Activated naive CD4-positive, alpha-beta T cell treated with anti-CD3 and anti-CD28 coated beads, Interleukin-2, amount 50 U/mL, for 24 hours (primary cell): ENCODE measurements around the gene PAX5.

ENCODE experiments used
- H3K27ac Mint-ChIP-seq: one replicate; pipeline ENCODE4 v1.8.0; 2021; ENCODE audit warnings: mild to moderate bottlenecking, mixed read lengths
- H3K27me3 Mint-ChIP-seq: one replicate; pipeline ENCODE4 v1.8.0; 2021; ENCODE audit warnings: mixed read lengths
- H3K36me3 Mint-ChIP-seq: one replicate; pipeline ENCODE4 v1.8.0; 2021; ENCODE audit warnings: mixed read lengths
- H3K4me1 Mint-ChIP-seq: one replicate; pipeline ENCODE4 v1.8.0; 2021; ENCODE audit warnings: mixed read lengths
- H3K4me3 Mint-ChIP-seq: one replicate; pipeline ENCODE4 v1.8.0; 2021; ENCODE audit warnings: mild to moderate bottlenecking, mixed read lengths
- H3K9me3 Mint-ChIP-seq: one replicate; pipeline ENCODE4 v1.8.0; 2021; ENCODE audit warnings: mixed read lengths

The PAX5 gene

GRCh38 chr9:36794461-36794860 is 239.6 kb downstream of the PAX5 start:
- H3K27ac Mint-ChIP-seq = no peak overlapping the region
- no peaks in the 10 kb centered on the region for H3K4me1 Mint-ChIP-seq
- H3K36me3 Mint-ChIP-seq = peaks cover 4% of the 10 kb centered on the region
- peaks cover 4% of the 10 kb centered on the region for H3K27me3 Mint-ChIP-seq
- H3K4me3 Mint-ChIP-seq = no peak overlapping the region
- H3K9me3 Mint-ChIP-seq = peaks cover 5% of the 10 kb centered on the region

DNA sequence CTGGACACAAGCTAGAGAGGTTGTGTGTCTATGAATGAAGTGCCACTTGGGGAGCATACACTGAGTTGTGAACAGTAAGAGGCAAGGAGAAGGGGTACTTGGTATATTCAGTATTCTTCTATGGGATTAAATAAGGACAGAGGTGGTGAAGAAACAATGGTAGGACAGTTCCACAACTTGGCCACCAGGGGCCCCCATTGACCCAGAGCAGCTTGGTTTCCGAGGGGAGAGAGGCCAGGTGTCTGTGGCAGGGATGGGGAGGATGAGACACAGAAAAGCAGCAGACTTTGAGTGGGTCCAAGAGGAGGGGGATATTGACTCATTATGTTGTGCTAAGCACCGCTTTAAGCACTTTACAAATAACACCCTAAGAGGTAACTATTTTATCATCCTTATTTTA is 240.8 kb downstream of the PAX5 start:
- H3K27ac Mint-ChIP-seq = no peak overlapping the region
- peaks cover 4% of the 10 kb centered on the region for H3K36me3 Mint-ChIP-seq
- H3K4me3 Mint-ChIP-seq = no peak overlapping the region
- H3K9me3 Mint-ChIP-seq = peaks cover 5% of the 10 kb centered on the region
- no peaks in the 10 kb centered on the region for H3K4me1 Mint-ChIP-seq
- peaks cover 4% of the 10 kb centered on the region for H3K27me3 Mint-ChIP-seq

GRCh38 chr9:36791222-36791950 is 242.7 kb downstream of the PAX5 start:
- Mint-ChIP-seq H3K36me3 (peaks cover 4% of the 10 kb centered on the region), H3K4me1 (no peaks in the 10 kb centered on the region), H3K9me3 (peaks cover 5% of the 10 kb centered on the region), H3K27ac (peak overlapping the region; percentile 9), H3K27me3 (peaks cover 6% of the 10 kb centered on the region), H3K4me3 (no peak overlapping the region)

GRCh38 chr9:36789886-36790285 is 244.2 kb downstream of the PAX5 start:
- Mint-ChIP-seq H3K27me3 (peaks cover 10% of the 10 kb centered on the region), H3K9me3 (peaks cover 5% of the 10 kb centered on the region), H3K27ac (no peak overlapping the region), H3K4me3 (no peak overlapping the region), H3K36me3 (peaks cover 4% of the 10 kb centered on the region), H3K4me1 (no peaks in the 10 kb centered on the region)

DNA sequence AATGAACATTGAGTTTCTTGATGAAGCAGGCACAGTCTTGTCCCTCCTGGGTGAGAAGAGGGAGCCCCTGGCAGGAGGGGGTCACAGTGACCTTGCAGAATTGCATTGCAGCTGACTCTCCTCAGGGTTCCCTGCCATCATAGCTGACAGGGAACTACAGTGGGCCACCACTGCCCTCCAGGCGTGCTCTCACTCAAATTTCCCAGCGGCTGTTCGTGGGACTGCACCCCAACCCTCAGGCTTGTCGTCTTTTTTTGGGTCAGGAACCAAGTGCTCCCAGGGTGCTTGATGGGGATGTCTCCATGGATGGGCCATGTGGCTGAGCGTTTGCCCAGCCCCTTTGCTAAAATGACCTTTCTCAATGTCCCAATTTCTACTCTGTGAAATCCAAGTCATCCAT is 245.5 kb downstream of the PAX5 start:
- Mint-ChIP-seq H3K9me3 (peaks cover 5% of the 10 kb centered on the region), H3K27ac (no peak overlapping the region), H3K4me1 (no peaks in the 10 kb centered on the region), H3K36me3 (peaks cover 4% of the 10 kb centered on the region), H3K4me3 (no peak overlapping the region), H3K27me3 (peaks cover 18% of the 10 kb centered on the region)

DNA sequence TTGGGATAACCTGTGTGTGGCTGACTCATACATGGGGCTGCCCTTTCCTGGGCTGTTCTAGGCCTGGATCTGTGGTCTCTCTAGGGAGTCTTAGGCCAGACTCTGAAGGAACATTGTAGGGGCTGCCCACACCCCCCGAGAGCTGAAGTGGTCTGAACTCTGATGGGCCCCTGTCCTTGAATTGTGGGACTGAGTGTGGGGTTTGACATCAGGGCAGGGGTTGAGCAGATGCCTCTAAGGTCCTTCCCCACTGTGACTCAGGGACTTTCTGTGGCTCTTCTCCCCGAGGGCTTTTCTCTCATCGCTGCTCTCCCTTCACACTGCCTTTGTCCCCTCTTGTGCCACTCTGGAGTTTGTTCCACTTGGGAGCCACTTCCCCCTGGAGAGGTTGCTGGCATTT is 246.4 kb downstream of the PAX5 start:
- Mint-ChIP-seq H3K4me1 (no peaks in the 10 kb centered on the region), H3K27me3 (peaks cover 20% of the 10 kb centered on the region)

More for the DNA sequence above, 246.4 kb downstream of the PAX5 start:
- Mint-ChIP-seq H3K36me3 (no peaks in the 10 kb centered on the region), H3K4me3 (no peak overlapping the region), H3K9me3 (peaks cover 5% of the 10 kb centered on the region), H3K27ac (no peak overlapping the region)
